HUDEP-2 (cell line): Measurements from ENCODE around the gene KCNJ1.
A peak's percentile ranks its signal among the peaks of the same experiment; 100 is the strongest.

Source experiments
- DNase-seq, 76 experiments: peaks; one replicate each; lab custom pipeline; 2025; ENCODE audit not compliant: unreplicated experiment in 76 of 76; lab: John Stamatoyannopoulos, UW

KCNJ1 gene

DNA sequence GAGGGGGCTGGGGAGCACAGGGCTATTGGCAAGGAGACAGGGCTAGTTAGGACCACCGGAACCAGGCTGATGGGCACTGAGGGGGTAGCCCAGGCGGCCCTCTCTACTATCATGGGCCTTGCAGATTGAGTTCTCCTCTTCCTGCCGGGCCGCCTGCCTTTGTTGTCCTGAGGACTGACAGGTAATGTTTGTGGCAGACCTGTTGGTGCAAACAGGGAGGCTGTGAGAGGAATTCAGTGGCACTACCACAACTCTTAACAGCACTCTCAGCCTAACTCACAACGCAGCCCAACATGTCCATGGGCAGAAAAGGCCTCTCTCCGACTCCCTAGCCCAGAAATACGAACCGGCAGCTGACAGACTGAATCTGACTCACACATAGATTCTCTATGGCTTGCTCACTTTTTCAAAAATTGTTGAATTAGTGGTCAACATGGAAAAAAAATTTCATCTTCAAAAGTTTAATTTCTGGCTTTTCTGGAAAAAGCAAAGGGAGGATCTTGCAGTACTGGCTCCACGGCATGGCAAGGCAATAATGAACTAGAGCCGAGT, 35.5 kb upstream of the KCNJ1 start:
- DNase-seq, result no peak

DNA sequence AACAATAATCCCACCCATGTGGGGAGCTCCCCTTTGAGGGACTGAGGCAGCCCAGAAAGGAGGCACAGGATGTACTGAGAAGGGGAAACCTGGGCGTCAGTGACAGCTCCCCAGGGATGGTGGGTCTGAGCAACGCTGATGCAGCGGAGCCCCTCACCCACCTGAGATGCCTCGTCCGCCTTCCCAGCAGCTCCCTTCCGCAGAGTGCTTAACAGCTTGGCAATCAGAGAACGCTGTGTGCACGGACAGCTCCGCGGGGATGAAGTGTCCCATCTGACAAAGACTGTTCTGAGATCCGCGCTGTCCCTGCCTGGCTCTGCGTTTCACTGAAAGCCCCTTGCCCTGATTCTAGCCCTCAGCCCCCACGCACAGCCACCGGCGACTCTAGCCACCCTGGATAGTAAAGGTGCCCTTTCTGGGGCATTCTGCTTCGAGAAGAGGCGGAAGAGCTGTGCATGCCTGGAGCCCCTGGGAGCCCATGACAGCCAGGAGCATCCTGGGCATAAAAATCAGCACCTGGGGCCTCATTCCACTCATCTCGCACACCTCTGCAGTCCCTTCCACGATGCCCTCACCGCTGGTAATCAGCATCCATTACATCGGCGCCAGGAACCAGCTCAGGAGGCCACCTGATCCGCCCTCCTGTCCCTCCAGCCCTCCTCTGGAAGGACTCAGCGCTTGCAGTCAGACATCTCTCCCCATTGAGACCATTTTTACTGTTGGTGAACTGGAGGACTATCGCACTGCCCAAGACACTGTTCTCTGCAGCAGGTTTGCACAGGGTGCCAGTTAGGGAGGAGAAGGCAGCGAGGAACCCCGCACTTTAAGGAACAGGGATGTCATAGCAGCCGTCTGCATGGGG, 34.8 kb upstream of the KCNJ1 start:
- DNase-seq, result no peak

DNA sequence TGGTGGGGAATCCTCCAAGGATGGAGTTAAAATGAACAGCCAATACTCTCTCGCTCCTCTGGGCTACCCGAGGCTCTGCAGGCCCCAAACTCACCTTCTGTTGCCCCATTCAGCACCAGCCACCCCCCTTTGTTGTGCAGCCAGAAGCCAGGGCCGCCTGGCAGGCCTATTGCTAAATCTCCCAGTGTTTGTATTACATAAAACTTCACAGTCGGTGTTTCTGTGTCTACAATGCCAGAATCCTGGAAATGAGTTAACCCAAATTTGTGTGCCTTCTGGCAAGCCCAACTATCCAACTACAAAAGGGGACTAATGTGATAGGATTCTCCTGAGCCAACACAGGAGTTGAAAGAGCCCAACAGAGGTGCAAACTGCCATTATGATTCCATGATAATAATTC, 33.4 kb upstream of the KCNJ1 start:
- DNase-seq, result no peak

DNA sequence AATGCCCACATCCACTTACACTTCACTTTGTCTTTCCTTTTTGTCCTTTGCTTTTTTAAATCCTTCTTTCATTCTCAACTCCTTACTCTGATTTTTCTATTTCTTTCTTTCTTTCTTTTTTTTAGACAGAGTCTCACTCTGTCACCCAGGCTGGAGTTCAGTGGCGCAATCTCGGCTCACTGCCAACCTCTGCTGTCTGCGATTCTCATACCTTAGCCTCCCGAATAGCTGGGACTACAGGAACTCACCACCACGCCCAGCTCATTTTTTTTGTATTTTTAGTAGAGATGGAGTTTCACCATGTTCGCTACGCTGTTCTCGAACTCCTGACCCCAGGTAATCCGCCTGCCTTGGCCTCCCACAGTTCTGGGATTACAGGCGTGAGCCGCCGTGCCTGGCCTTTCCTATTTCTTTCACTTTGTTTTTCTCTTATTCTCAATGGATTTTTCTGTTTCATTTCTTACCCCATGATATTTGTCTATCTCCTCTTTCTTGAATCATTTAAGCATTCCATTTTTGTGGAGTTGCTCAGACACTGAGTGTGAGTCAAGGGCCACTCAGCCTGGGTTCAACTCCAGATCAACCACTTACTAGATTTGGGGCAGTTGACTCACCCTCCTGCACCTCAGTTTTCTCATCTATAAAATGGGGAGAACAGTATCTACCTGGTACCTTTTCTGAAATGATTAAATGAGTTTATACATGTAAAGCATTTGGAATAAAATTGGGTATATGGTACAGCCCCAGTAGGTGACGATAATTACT, 31.7 kb upstream of the KCNJ1 start:
- no peak for DNase-seq

DNA sequence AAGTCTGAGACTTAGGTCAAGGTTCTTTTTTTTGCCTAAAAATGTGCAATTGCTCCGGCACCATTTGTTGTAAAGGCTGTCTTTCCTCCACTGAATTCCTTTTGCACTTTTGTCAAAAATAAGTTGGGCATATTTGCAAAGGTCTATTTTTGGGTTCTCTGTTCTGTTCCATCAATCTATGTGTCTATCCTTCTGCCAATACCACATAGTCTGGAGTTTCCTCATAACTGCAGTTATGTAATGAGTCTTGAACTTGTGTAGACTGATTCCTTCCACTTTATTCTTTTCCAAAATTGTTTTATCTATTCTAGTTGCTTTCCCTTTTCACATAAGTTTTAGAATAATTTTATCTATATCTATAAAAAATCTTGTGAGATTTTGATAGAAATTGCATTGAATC, 30.7 kb upstream of the KCNJ1 start:
- no peak for DNase-seq

DNA sequence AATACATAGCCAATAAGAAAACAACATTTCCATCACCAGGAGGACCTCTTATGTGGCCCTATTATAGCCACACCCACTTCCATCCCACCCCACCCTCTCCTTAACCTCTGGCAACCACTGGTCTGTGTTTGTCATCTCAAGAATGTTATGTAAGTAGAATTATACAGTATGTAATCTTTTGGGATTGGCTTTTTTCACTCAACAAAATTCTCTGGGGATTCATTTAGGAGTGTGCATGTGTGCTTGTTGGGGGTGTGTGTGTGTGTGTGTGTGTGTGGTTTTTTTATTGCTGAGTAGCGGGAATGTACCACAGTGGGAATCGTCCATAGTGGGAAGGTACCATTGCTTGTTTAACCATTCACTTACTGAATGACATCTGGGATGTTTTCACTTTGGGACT, 29.3 kb upstream of the KCNJ1 start:
- no peak for DNase-seq

DNA sequence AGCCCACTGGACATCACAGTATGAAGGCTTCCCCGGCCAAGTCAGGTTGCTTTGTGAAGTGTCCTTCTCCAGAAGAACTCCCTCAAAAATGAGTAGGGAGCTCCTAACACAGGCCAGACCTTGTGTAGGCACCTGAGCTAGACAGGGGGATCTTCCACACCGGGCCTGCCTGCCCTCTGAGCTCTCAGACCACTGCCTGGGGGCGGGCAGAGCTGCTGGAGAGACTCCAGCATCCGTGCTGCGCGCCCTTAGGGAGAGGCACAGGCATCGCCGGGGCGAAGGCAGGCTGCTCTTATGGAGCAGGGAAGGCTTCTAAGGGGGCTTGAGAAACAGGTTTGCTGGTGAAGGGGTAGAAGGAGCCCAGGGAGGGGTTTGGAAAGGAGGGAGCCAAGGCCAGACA, 28.4 kb upstream of the KCNJ1 start:
- no peak for DNase-seq

DNA sequence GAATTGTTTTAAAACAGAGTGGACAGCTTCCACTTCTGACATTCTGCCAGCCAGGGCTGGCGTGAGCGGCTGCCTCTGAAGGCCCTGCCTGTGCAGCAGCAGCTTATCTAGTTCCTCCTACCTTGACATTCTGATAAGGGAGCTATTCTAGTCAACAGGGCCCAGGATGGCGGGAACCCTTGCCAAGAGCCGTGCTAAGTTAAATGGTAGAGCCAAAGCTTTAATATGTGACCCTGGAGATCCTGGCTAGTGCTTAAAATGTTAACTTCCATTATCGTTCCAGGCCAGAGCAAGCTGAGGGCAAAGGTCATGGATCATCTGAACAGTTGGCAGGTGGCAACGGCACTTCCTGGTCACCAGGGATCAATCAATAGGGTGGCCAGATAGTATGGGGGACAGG, 27.6 kb upstream of the KCNJ1 start:
- peak in 52 of 76 experiments; percentile 4 to 72 (median 35) for DNase-seq

DNA sequence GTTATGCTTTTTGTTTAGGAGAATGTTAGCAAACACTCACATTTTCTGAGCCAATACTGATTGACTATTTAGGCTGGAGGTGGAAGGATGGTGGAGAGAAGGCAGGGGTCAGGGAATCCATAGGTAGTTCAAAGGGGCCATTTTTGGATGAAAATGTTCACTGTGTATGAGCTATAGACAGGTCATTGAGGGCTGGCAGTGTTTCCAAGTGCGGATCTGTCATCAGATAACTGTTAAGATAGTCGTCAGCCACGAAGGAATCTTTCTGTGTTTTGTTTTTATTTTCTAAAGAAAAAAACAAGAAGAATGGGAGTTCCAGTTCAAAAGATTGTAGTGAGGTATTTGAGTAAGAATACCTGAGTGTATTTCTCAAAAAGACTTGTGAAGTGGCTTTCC, 27.2 kb upstream of the KCNJ1 start:
- no peak for DNase-seq

DNA sequence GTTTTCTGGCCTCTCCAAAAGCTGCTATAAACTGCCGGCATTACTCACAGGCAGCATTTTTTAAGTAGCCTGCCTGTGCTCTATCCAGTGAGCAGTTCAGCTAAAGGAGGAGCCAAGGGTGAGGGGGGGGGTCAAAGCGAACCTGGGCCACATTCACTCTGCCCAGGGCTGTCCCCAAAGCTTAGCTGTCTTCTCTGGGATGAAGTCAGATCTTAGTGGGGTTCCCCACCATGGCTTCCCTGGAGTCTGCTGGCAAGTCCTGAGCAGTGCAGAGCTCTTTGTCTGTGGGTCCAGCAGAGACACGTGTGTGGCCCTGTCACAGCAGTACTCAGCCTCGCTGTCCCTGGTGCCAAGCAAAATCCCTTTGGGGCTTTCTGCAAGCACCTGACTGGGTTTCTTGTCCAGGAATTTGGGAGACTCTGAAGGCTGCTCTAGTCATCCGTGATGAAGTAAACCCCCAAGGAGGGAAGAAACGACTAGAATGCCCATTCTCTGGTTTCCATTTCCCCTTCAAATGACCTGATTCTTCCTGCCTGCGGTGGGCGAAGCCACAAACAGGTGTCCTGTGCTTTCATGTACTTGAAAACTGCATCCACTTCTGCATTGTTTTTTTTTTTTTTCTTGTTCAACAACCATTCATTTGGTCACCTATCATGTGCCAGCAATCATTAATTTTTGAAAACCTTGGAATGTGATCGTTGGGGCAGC, 26.6 kb upstream of the KCNJ1 start:
- DNase-seq, result no peak

DNA sequence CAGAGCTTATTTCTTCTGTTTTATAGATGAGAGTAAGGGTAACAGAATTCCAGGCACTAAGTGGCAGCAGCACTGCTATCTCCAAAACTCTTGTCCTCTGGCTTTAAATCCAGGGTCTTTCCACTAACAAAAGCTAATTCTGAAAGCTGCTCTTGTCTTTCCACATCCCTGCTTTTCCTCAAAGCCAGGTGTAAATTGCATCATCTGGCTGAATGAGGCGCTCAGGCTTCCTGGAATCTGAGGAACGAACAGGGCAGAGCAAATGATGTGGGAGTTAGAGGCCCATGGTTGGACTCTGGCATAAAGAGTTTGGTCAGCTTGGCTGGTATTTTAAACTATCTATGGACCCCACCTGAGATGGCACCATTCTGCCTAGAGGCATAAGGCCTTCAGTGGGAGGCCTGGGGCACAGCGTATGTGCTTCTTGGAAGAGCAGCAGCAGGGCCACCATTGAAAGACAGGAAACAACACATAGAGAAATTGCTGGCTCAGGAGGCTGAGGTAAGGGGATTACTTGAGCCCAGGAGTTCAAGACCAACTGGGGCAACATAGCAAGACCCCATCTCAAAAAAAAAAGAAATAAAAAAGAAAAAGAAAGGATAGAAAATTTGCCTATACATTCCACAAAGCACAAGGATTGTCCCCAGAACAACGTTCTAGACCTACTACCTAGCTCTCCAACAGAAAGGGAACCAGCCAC, 25.9 kb upstream of the KCNJ1 start:
- DNase-seq, result no peak

DNA sequence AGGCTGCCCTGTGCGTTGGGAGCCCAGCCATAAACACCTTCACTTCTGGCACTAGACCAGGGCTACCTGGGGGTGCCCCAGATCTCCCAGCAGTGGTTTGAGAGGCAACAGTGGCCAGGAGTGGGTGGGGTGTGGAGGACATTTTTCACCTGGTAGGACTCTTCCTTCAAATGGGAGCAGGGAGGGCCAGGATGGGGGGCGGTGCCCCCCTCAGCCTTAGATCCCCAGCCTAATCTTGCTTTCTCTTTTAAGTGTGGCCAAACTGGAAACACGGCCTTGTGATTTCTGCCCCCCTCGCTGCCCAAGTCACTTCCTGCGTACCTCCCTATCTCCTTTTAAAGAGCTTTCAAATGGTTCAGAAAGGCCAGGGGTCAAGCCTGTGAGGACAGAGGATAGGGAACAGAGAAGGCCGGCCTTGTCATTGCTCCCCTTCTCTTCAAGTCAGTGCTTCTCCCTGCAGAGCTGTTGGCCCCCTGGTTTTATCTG, 24.9 kb upstream of the KCNJ1 start:
- no peak for DNase-seq

DNA sequence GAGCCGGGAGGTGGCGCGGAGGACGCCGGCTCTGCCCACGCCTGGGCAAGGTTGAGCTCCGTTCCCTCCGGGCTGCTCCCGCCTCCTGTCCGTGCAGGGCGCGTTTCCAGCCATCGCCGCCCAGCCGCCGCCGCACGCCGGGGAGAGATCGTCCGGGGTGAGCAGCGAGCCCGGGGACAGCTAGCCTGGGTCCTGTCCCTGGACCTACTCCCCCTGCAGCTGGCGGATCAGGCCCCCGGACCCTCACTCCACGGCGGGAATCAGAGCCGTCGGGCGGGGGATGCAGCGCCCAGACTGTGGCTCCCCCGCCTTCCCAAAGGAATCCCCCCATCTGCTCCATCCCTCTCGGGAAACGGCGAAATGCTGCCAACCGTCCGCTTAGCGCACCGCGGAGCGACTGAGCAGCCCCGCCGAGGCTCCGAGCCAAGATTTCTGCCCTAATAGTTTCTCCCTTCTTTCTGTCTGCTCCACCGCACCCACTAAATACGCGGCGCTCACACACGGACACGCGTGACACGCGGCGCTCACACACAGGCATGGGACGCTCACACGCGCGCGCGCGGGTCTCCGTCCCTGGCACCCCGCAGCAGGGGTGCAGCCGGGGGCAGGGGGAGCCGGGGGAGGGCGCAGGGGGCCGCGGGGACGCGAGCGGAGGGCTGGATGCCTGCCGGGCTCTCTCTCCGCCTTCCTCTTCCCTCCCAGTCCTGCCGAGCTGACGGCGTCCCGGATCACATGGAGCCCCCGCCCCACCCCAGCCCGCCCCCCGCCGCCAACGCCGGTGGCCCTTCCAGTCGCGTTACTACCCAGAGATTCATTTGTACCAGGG, 23.7 kb upstream of the KCNJ1 start, which contains the start of gene KCNJ5:
KCNJ5 (plus strand) TSS at position 814 of the 826 bp plus-strand sequence. CDS start 19,918 bp downstream, outside the sequence.
- no peak for DNase-seq

DNA sequence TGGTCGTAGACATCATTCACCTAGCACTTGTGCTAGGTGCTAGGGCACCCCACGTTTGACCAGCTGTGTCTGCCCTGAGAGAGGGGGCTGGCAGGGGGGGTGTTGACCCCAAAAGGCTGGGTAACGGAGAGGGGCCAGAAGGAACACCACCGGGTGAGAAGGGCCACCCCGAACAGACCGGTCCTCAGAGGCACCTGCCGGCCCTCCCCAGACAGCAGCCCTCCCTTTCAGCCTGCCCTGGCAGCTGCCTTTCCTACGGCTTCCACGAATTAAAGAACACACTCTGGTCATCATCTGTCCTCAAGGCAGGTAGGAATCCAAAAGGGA, 23.1 kb upstream of the KCNJ1 start:
- no peak for DNase-seq

DNA sequence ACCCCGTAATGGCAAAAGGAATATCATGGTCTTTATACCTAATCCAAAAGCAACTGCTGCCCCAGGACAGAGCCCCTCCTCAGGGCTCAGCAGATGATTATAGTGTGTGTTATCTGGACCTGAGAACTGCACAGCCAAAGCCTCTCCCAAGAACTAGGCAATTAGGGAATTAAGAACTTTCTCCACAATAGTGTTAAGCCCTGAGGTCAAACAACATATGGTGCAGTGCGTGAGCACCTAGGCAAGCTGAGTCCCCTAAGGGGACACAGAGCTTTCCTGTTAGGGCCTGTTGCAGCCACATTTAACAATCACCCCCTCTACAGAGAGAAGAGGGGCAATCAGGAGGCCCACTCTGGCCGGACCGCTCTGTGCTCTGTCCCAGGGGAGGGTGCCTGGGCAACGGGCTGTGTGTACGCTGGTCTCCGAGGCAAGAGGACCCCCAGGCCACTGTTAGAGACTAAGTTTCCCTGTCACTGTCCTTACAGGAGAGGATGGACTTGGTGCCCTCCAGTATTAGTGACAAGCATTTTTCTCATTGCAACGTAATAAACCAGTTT, 22.6 kb upstream of the KCNJ1 start:
- DNase-seq, result no peak

DNA sequence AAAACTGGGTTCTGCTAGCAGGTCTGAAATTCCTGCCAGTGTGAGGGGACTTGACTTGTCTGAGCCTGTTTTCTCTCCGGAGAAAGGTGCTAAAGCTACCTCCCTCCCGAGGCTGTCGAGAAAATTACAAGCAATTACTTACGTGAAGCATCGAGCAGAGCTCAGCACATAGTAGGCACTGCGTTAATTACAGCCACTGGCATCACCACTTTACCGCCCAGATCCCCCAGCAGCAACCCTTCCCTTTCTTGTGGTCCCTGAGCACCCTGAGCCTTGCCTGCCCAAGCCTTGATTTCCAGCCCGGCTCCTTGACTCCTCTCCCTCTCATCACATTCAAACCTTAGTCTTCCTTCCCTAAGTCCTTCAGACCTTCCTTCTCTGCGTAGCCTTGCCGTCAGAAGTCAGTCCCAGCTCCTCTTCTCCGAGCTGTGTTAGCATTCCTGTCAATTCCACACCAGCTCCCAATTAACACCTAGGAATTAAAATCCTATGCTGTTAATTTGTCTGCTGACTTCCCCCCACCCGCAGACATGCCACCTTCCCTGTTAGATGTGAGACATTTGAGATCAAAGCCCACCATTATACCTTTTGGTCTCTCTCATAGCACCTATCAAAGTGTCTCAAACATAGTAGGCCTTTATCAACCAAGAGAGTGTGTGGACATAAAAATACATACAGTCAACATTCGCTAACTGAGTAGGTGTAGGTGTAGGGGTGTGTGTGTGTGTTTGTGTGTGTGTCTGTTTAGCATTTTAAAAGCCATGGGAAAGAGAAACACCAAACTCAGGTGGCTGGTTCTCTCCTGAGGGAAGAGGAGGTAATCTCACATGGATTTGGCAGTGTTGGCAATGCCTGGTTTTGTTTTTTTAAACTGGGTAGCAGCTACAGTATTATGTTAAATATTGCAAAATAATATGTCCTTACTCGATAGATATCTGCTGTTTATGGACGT, 21.2 kb upstream of the KCNJ1 start:
- DNase-seq, result no peak

DNA sequence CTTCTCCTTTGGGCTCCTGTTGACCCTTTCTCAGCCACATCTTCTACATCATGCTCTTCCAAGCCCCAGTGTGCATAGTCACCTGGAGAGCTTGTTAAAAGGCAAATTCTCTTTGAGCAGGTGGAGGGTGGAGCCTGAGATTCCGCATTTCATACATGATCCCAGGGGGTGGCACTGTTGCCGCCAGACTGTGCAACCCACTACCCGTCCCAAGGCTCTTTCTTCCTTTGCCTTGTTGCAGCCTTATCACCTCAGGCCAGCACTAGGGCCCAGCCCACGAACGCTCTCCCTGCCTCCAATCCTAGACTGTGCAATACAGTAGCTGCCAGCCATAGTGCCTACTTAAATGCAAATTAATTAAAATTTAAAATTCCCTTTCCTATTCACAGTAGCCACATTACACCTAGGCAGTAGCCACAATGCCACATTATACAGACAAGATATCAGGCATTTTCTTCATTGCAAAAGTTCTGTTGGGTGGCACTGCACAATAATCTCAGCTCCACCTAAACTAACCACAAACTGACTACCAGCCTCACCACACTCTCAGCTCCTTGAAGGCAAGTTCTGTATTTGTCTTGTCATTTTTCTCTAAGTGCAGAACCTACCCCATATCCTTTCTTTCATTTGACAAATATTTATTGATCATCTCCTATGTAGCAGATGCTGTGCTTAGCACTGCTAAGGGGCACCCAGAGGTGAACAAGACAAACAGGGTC, 19.5 kb upstream of the KCNJ1 start:
- DNase-seq, result peak in 31 of 76 experiments; percentile 1 to 66 (median 23)
